ENCODE data around the gene BPIFB6.

Gene BPIFB6

DNA sequence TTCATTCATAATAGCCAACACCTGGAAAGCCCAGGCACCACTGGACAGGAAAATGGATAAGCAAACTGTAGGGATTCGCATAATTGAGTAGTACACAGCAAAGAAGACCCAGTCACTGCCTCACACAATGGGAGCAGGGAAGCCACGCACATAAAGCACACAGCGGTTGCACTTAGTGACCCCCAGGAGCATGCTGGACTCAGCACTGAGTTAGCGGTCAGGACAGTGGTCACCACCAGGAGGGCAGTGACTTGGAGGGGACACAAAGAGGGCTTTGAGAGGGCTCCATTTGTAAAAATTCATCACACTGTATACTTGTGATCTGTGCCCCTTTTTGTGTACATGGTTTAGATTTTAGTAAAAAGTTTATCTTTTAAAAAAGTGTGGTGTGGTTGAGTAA is 19.9 kb downstream of the BPIFB6 start:
- H3K4me3 ChIP-seq (ENCODE audit: low read length), result no peak overlapping the region
- no peak for DNase-seq (ENCODE audit: low read depth, low spot score)

DNA sequence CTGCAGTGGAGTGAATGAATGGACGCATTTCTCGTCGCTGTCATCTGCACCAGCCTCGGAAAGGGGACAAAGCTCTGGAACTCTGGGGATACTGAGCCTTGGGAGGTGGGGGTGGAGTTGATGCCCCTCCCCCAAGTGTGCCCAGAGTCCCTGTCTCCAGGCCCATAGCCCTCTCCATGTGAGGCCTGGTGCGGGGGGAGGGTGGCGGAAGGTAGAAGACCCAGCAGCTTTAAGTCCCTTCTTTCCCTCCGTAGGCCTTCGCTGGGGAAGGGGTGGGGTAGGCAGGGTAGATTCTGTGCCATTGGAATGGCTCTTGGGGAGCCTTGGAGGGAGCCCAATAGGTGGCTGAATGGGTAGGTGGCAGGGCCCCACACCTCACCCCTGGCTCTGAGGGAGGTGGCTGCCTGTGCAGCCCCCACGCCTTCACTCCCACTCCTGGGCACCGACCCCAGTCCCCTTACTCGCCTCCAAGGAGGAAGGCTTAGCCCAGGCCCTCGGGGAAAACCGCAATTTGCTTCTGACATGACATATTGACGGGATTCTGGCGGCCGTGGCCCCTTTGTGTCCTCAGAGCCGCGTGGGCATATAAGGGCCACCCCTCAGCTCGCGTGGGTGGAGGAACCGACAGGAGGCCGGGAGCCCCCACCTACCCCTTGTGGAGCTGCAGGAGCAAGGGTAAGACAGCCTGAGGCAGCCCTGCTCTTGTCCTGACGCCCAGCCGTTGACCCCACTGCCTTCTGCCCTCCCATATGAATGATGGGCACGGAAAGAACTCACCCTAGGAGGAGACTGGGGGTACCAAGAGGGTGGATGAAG is 22.1 kb downstream of the BPIFB6 start, which contains the start of gene BPIFB3:
Gene BPIFB3, plus strand, starts transcription at position 613 of the 816 bp plus-strand sequence. CDS start 1,533 bp downstream, outside the sequence.
- DNase-seq (ENCODE audit: low read depth, low spot score), result no peak
- no peak within 1 kb of the TSS for H3K4me3 ChIP-seq (ENCODE audit: low read length)

- DNase-seq (ENCODE audit: low read depth, low spot score), result no peak
Observed at GRCh38 chr20:33054381-33054780, 22.9 kb downstream of the BPIFB6 start.

DNA sequence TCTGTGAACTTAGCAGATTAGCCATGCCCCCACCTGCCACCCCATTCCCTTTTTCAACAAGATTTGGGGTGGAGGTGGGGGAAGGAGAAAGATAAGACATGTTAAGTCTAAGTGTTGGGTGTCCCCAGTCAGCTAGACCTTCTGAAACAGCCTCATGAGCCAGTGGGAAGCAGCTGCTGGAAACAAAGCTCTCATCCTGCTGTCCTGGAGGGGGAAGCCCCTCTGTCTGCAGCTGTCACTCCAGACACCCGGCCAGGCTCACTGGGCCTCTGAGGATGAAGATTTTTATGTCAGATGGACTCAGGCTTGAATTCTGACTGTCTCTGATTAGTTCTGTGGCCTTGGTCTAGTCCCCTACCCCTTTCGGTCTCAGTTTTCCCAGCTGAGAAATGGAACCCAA is 23.3 kb downstream of the BPIFB6 start:
- no peak for DNase-seq (ENCODE audit: low read depth, low spot score)
- no peak overlapping the region for H3K4me3 ChIP-seq (ENCODE audit: low read length)

More at GRCh38 chr20:33054381-33054780, 22.9 kb downstream of the BPIFB6 start:
- no peak overlapping the region for H3K4me3 ChIP-seq (ENCODE audit: low read length)

DNA sequence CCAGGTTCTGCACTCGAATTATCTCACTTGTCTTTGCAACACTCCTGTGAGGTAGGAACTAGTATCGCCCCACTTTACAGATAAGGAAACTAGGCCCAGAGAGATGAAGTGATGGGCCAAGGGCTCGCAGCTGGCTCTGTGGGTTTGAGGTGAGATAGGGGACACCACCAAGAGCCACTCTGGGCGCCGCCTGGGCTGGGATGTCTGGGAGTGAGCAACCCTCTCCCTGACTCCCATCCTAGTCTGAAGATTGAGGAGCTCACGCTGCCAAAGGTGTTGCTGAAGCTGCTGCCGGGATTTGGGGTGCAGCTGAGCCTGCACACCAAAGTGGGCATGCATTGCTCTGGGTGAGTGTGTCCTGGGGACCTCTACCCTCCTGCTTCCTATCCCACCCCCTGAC is 27.7 kb downstream of the BPIFB6 start:
- DNase-seq (ENCODE audit: low read depth, low spot score), result no peak
- H3K4me3 ChIP-seq (ENCODE audit: low read length), result no peak overlapping the region

GRCh38 chr20:33059741-33060390 is 28.4 kb downstream of the BPIFB6 start:
- DNase-seq (ENCODE audit: low read depth, low spot score), result no peak
- H3K4me3 ChIP-seq (ENCODE audit: low read length), result no peak overlapping the region

- H3K4me3 ChIP-seq (ENCODE audit: low read length), result no peak overlapping the region
- DNase-seq (ENCODE audit: low read depth, low spot score), result no peak
Observed at GRCh38 chr20:33061658-33062028, 30.2 kb downstream of the BPIFB6 start.

- DNase-seq (ENCODE audit: low read depth, low spot score), result no peak
- no peak overlapping the region for H3K4me3 ChIP-seq (ENCODE audit: low read length)
Observed at GRCh38 chr20:33062105-33062824, 30.8 kb downstream of the BPIFB6 start.

DNA sequence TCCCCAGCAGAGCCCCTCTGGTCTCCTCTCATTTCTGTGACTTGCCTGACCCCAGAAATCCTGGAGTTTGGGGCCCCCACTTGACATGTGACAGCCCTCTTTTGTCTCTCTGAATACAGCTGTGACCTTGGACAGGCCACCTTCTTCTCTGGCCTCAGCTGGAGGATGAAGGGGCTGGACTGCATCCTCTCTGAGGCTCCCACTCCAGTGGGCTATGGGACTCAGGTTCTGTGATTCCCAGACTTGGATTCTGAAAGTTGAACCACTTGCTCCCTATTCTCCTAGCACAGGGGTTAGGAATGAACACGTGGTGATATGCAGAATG is 31.3 kb downstream of the BPIFB6 start:
- no peak for DNase-seq (ENCODE audit: low read depth, low spot score)
- H3K4me3 ChIP-seq (ENCODE audit: low read length), result no peak overlapping the region

DNA sequence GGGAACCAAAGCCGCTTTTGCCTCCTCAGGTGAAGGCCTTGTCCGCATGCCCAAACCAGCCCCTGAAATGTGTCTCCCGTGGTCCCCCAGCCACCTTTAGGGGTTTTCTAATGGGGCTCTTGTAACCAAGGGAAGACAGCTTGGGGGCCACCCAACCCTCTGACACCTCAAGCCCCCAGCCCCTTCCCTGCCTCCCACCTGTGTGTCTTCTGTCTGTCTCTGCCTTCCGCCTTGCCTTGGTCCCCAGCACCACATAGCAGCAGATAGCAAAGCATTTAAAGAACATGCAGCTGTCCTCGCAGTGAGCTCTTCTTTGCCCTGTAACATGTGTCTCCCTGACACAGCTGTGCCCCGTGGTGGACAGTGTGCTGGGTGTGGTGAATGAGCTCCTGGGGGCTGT is 31.8 kb downstream of the BPIFB6 start:
- DNase-seq (ENCODE audit: low read depth, low spot score), result no peak
- no peak overlapping the region for H3K4me3 ChIP-seq (ENCODE audit: low read length)

DNA sequence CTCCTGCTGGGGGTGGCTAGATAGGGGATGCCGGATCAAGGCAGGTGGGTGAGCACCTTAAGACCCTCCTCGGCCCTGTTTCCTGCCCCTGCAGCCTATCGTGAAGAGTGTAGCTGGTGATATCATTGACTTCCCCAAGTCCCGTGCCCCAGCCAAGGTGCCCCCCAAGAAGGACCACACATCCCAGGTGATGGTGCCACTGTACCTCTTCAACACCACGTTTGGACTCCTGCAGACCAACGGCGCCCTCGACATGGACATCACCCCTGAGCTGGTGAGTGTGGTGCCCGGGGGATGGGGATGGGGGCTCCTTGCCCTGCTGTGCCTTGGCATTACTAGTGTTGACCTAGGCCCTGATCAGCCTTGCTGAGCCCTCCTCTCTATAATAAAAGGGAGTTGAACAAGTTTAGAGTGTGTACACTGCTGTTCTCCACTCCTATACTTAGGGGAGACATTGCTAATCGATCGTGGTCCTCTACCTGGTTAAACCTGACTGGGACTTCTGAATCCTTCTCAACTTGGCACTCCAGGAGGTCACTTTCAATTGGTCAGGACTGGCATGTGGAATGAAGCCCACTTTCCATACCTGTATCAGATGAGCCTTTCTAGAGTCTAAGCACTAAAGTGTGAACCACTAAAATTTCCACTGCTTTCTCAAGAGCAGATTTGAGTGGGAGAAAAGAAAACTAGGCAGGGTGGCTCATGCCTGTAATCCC is 33.3 kb downstream of the BPIFB6 start:
- DNase-seq (ENCODE audit: low read depth, low spot score), result no peak
- no peak overlapping the region for H3K4me3 ChIP-seq (ENCODE audit: low read length)

GRCh38 chr20:33065785-33066184 is 34.3 kb downstream of the BPIFB6 start:
- no peak for DNase-seq (ENCODE audit: low read depth, low spot score)
- H3K4me3 ChIP-seq (ENCODE audit: low read length), result no peak overlapping the region

DNA sequence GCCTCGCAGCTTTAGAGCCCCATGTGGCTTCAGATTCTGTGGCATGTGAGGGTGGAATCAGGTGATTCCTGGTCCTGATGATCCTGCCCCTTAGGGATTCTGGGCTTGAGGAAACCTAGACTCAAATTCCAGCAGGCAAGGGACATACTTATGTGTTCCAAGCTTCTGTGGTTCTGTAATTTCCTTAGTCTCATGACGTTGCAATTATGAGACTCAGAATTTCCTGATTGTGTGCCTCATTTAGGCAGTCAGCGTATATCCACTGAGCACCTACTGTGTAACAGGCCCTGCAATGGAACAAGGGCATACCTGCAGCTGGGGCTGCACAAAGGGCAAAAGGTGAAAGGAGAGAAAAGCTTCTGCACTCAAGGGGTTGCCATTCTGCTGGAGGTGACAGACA is 36.4 kb downstream of the BPIFB6 start:
- no peak for DNase-seq (ENCODE audit: low read depth, low spot score)
- no peak overlapping the region for H3K4me3 ChIP-seq (ENCODE audit: low read length)

DNA sequence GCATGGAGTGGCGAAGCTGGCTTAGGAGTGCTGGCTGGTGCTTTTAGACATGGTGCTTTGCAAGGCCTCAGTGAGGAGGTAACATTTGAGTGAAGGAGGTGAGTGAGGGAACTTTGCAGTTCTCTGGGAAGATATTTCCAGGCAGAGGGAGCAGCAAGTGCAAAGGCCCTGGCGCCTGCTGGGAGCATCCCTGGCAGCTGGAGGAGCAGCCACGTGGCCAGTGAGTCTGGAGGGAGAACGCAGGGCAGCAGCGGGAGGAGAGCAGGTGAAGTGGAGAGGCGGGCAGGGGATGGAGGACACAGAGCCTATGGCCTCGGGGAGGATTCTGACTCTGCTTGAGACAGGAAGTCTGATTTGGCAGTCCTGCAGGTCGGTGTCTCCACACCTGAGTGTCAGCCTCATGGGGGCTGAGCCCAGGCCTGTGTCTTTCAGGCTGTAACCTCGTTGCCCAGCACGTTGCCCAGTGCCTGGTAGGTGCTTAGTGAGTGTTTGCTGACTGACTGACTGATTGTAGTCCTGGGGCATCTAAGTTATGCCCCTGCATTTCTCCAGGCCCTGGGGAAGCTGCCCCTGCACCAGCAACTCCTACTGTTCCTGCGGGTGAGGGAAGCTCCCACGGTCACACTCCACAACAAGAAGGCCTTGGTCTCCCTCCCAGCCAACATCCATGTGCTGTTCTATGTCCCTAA is 36.9 kb downstream of the BPIFB6 start:
- no peak overlapping the region for H3K4me3 ChIP-seq (ENCODE audit: low read length)
- no peak for DNase-seq (ENCODE audit: low read depth, low spot score)

DNA sequence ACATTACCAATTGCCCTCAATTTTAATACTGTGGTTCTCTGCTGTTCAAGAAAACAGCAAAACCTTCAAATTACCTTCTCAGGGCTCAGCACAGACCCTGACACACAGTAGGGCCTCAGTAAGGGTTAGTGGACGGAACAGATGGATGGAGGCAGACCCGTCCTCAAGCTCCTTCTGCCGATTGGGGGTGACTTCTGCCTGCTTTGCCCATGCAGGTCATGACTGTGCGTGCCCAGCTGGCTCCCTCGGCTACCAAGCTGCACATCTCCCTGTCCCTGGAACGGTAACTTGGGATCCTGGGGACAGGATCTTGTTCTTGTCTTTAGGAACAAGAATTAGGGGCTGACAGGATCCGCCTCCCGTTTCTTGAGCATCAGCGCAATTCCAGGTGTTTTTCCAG is 38.2 kb downstream of the BPIFB6 start:
- DNase-seq (ENCODE audit: low read depth, low spot score), result no peak

DNA sequence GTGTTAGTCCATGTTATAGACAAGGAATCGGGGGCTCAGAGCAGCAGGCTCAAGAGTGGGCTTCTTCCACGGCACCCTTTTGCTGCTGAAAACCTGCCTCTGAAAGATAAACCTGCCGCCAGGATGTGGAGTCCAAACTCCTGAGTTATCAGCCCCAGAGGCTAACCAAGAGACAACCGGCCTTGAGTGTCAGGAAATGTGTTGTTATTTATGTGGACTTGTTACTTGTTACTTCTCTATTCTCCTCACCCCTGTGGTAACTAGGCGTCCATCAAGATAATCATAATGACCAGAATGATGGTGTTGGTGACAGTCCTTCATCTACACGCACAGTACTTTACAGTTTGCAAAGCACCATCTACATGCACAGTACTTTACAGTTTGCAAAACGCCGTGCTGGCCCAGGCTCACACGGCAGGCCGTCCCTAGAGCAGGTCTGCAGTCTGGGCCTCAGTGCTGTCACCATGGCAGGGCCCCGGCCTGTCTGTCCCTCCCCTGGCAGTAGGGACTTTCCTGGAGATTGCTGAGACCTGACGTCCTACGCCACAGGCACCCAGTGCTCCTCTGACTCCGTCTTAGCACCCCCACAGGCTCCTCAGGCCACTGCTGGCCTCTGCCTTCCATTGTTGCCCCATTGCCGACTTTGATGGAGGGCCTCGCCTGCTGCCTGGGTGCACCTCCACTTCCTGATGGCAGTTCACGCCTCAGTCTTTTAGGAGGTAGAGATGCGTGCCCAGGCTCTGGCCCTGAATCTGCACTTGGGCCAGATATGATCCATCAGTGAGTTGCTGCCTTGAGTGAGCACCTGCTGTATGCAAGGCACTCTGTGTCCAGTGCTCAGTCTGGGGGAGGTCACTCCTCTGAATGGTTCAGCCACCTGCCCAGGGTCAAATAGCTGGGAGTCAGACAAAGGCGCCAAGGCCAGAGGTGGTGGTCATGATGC is 38.9 kb downstream of the BPIFB6 start:
- DNase-seq (ENCODE audit: low read depth, low spot score), result no peak

More for the DNA sequence above, 38.2 kb downstream of the BPIFB6 start:
- no peak overlapping the region for H3K4me3 ChIP-seq (ENCODE audit: low read length)

GRCh38 chr20:33071198-33071597 is 39.8 kb downstream of the BPIFB6 start:
- DNase-seq (ENCODE audit: low read depth, low spot score), result no peak
- no peak overlapping the region for H3K4me3 ChIP-seq (ENCODE audit: low read length)

More for the DNA sequence above, 38.9 kb downstream of the BPIFB6 start:
- no peak overlapping the region for H3K4me3 ChIP-seq (ENCODE audit: low read length)

DNA sequence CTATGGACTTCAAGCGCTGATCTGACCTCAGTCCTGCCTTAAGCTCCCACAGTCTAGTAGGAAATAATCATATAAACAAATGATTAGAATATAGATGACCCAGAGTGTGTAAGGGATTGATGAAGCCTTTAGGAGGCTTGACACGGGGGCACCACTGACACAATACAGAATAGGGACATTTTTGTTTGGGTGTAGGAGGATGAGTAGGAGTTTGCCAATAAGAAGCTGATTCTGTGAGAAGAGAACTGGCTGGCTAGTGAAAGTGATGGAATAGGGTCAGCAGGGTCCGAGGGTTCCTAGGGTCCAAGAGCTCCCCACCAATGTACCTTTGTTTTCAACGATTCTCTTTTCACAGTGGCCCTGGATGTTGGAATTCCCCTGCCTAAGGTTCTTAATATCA is 40.9 kb downstream of the BPIFB6 start:
- DNase-seq (ENCODE audit: low read depth, low spot score), result no peak

More for the DNA sequence above, 40.9 kb downstream of the BPIFB6 start:
- no peak overlapping the region for H3K4me3 ChIP-seq (ENCODE audit: low read length)
